WTC11 (cell line): Measurements from ENCODE around the gene NEURL3. TPM values are rescaled to one million over a fixed set of nuclear protein-coding genes. Genes with fewer than 3 reads are reported as not detected.

Source experiments
- ATAC-seq: fragments of 200-7000 bp; cut with Tn5 transposase; 2 replicates; pipeline ENCODE4 v1.10.0; 2021; ENCODE audit warnings: mild to moderate bottlenecking, moderate library complexity
- CTCF ChIA-PET: fragments of 300-600 bp; sonication (Branson Sonifier 250); formaldehyde crosslinking; loops from one replicate; lab custom pipeline; 2021; ENCODE audit warnings: antibody characterized with exemption; lab: Charles Lee
- POLR2A ChIA-PET: fragments of 350-600 bp; sonication (Branson Sonifier 250); formaldehyde crosslinking; loops from one replicate; lab custom pipeline; 2021; ENCODE audit warnings: antibody characterized with exemption; lab: Charles Lee
- DNase-seq: peaks from one replicate; pipeline ENCODE4 v3.0.0; 2021; ENCODE audit warnings: low spot score
- H3K27ac Mint-ChIP-seq: 2 replicates; pipeline ENCODE4 v1.8.0; 2021; ENCODE audit warnings: mixed read lengths
- H3K27me3 Mint-ChIP-seq: 2 replicates; pipeline ENCODE4 v1.8.0; 2021; ENCODE audit warnings: low read depth, mild to moderate bottlenecking, moderate library complexity, mixed read lengths
- H3K36me3 Mint-ChIP-seq: 2 replicates; pipeline ENCODE4 v1.8.0; 2021; ENCODE audit warnings: mixed read lengths
- H3K4me1 Mint-ChIP-seq: 2 replicates; pipeline ENCODE4 v1.8.0; 2022; ENCODE audit warnings: mixed read lengths
- H3K4me3 Mint-ChIP-seq: 2 replicates; pipeline ENCODE4 v1.8.0; 2021; ENCODE audit warnings: mild to moderate bottlenecking, moderate library complexity, mixed read lengths
- H3K9me3 Mint-ChIP-seq: 2 replicates; pipeline ENCODE4 v1.8.0; 2021; ENCODE audit warnings: mixed read lengths
- CBFB ChIP-seq: sonication (generic); formaldehyde crosslinking; IDR thresholded peaks from 2 replicates; pipeline ENCODE4 v1.8.1; 2022; ENCODE audit warnings: mild to moderate bottlenecking, low read depth, missing genetic modification reagents
- CREM ChIP-seq: sonication (generic); formaldehyde crosslinking; IDR thresholded peaks from 2 replicates; pipeline ENCODE4 v1.8.1; 2022; ENCODE audit warnings: mild to moderate bottlenecking, missing genetic modification reagents, moderate library complexity
- E2F1 ChIP-seq: sonication (generic); formaldehyde crosslinking; IDR thresholded peaks from 2 replicates; pipeline ENCODE4 v1.8.0; 2022; ENCODE audit warnings: mild to moderate bottlenecking, missing genetic modification reagents
- FOXP1 ChIP-seq: sonication (generic); formaldehyde crosslinking; IDR thresholded peaks from 2 replicates; pipeline ENCODE4 v1.8.0; 2022; ENCODE audit warnings: missing genetic modification reagents, mild to moderate bottlenecking, moderate library complexity, borderline replicate concordance
- GABPB1 ChIP-seq: sonication (generic); formaldehyde crosslinking; IDR thresholded peaks from 2 replicates; pipeline ENCODE4 v1.8.1; 2023; ENCODE audit warnings: mild to moderate bottlenecking, missing genetic modification reagents
- GTF2I ChIP-seq: fragments of 250-450 bp; sonication (Bioruptor Pico); conservative IDR thresholded peaks from 2 replicates; pipeline ENCODE4 v1.4.0; 2021; ENCODE audit warnings: mild to moderate bottlenecking
- IRF2 ChIP-seq: sonication (generic); formaldehyde crosslinking; IDR thresholded peaks from 2 replicates; pipeline ENCODE4 v1.8.0; 2022; ENCODE audit warnings: low read depth, missing genetic modification reagents, borderline replicate concordance
- JUN ChIP-seq: sonication (generic); formaldehyde crosslinking; IDR thresholded peaks from 2 replicates; pipeline ENCODE4 v1.8.0; 2023; ENCODE audit warnings: mild to moderate bottlenecking, missing genetic modification reagents
- MXD4 ChIP-seq: fragments of 250-450 bp; sonication (Bioruptor Pico); IDR thresholded peaks from 2 replicates; pipeline ENCODE4 v1.8.0; 2021; ENCODE audit warnings: mild to moderate bottlenecking, moderate library complexity, borderline replicate concordance
- NR3C1 ChIP-seq: sonication (generic); formaldehyde crosslinking; conservative IDR thresholded peaks from 2 replicates; pipeline ENCODE4 v1.8.1; 2023; ENCODE audit warnings: low read depth, mild to moderate bottlenecking, missing genetic modification reagents
- OVOL2 ChIP-seq: fragments of 250-450 bp; sonication (Bioruptor Pico); IDR thresholded peaks from 2 replicates; pipeline ENCODE4 v1.9.0; 2021; ENCODE audit warnings: mild to moderate bottlenecking, borderline replicate concordance
- PRDM15 ChIP-seq: sonication (generic); formaldehyde crosslinking; IDR thresholded peaks from 2 replicates; pipeline ENCODE4 v1.8.0; 2022; ENCODE audit warnings: missing genetic modification reagents
- RORB ChIP-seq: fragments of 250-450 bp; sonication (Bioruptor Pico); IDR thresholded peaks from 2 replicates; pipeline ENCODE4 v1.9.0; 2021; ENCODE audit warnings: mild to moderate bottlenecking
- SMAD3 ChIP-seq: sonication (generic); formaldehyde crosslinking; IDR thresholded peaks from 2 replicates; pipeline ENCODE4 v1.8.0; 2022; ENCODE audit warnings: missing genetic modification reagents, mild to moderate bottlenecking, borderline replicate concordance
- SOX15 ChIP-seq: fragments of 250-450 bp; sonication (Bioruptor Pico); IDR thresholded peaks from 2 replicates; pipeline ENCODE4 v1.9.0; 2021; ENCODE audit warnings: mild to moderate bottlenecking
- TP53 ChIP-seq: sonication (generic); formaldehyde crosslinking; IDR thresholded peaks from 2 replicates; pipeline ENCODE4 v1.8.1; 2023; ENCODE audit warnings: mild to moderate bottlenecking, missing genetic modification reagents
- USF2 ChIP-seq: sonication (generic); formaldehyde crosslinking; IDR thresholded peaks from 2 replicates; pipeline ENCODE4 v1.8.1; 2023; ENCODE audit warnings: mild to moderate bottlenecking, missing genetic modification reagents, moderate library complexity
- ZNF121 ChIP-seq: sonication (generic); formaldehyde crosslinking; IDR thresholded peaks from 2 replicates; pipeline ENCODE4 v1.8.0; 2023; ENCODE audit warnings: missing genetic modification reagents
- ZNF263 ChIP-seq: sonication (generic); formaldehyde crosslinking; IDR thresholded peaks from 2 replicates; pipeline ENCODE4 v1.8.1; 2022; ENCODE audit warnings: low read depth, mild to moderate bottlenecking, moderate library complexity, missing genetic modification reagents
- ZNF281 ChIP-seq: sonication (generic); formaldehyde crosslinking; IDR thresholded peaks from 2 replicates; pipeline ENCODE4 v1.8.0; 2023; ENCODE audit warnings: mild to moderate bottlenecking, missing genetic modification reagents
- ZNF396 ChIP-seq: fragments of 250-450 bp; sonication (Bioruptor Pico); IDR thresholded peaks from 2 replicates; pipeline ENCODE4 v1.8.0; 2021; ENCODE audit warnings: mild to moderate bottlenecking, moderate library complexity, borderline replicate concordance
- ZNF416 ChIP-seq: fragments of 250-450 bp; sonication (Bioruptor Pico); IDR thresholded peaks from 2 replicates; pipeline ENCODE4 v1.9.0; 2021; ENCODE audit warnings: mild to moderate bottlenecking, inconsistent platforms
- ZNF671 ChIP-seq: fragments of 250-450 bp; sonication (Bioruptor Pico); IDR thresholded peaks from 2 replicates; pipeline ENCODE4 v1.8.0; 2021; ENCODE audit warnings: mild to moderate bottlenecking
- ZSCAN18 ChIP-seq: fragments of 250-450 bp; sonication (Bioruptor Pico); IDR thresholded peaks from 2 replicates; pipeline ENCODE4 v2.1.2; 2022; ENCODE audit warnings: mild to moderate bottlenecking, moderate library complexity
- total RNA-seq: library from RNA; stranded (reverse); gene quantifications from 3 replicates; pipeline ENCODE4 v1.2.3, GENCODE V29; 2021

Gene NEURL3
- total RNA-seq, 1 experiment from 2014 or later: not detected

GRCh38 chr2:96521219-96521618, 16.1 kb upstream of the NEURL3 start:
- Mint-ChIP-seq H3K27ac (no peak overlapping the region), H3K27me3 (peaks cover 9% of the 10 kb centered on the region)
- TF ChIP-seq NR3C1 (CRISPR knock-in tag) (no peak), ZNF396 (CRISPR knock-in tag) (no peak), ZNF121 (no peak), RORB (CRISPR knock-in tag) (no peak), CREM (no peak), ZNF281 (CRISPR knock-in tag) (no peak), JUN (CRISPR knock-in tag) (no peak), ZSCAN18 (no peak)
- TF ChIP-seq, all 79 proteins: peak for 0
- Mint-ChIP-seq H3K36me3 (peaks cover 11% of the 10 kb centered on the region), H3K4me3 (no peak overlapping the region), H3K4me1 (no peaks in the 10 kb centered on the region), H3K9me3 (peaks cover 20% of the 10 kb centered on the region)
- CTCF ChIA-PET: interaction anchor here (0.6 to 3.7 kb wide), 3 partner anchors 12 to 33 kb away, joined by 3 to 12 read pairs (median 3); no protein-coding TSS in a partner anchor
- peak; percentile 47; the same call in 1 of the 2 replicates for ATAC-seq
- DNase-seq: no peak
- POLR2A ChIA-PET: interaction anchor here (0.6 kb wide), 1 partner anchor 265 kb away, joined by 7 read pairs; no protein-coding TSS in a partner anchor

GRCh38 chr2:96520697-96521096, 15.5 kb upstream of the NEURL3 start:
- POLR2A ChIA-PET: no interaction called here
- peaks cover 11% of the 10 kb centered on the region for H3K36me3 Mint-ChIP-seq
- H3K4me1 Mint-ChIP-seq: no peaks in the 10 kb centered on the region
- no peak overlapping the region for H3K4me3 Mint-ChIP-seq
- DNase-seq (no peak), ATAC-seq (no peak)
- no peak overlapping the region for H3K27ac Mint-ChIP-seq
- CTCF ChIA-PET: interaction anchor here (0.6 to 3.7 kb wide), 3 partner anchors 11 to 34 kb away, joined by 3 to 12 read pairs (median 3); no protein-coding TSS in a partner anchor
- H3K27me3 Mint-ChIP-seq: peaks cover 5% of the 10 kb centered on the region; the same call in 1 of the 2 replicates
- peaks cover 24% of the 10 kb centered on the region for H3K9me3 Mint-ChIP-seq
- TF ChIP-seq FOXP1 (CRISPR knock-in tag): no peak
- TF ChIP-seq USF2 (CRISPR knock-in tag): no peak
- TF ChIP-seq ZNF263 (CRISPR knock-in tag): no peak
- no peak for TF ChIP-seq ZNF416 (CRISPR knock-in tag)
- TF ChIP-seq GTF2I (CRISPR knock-in tag): no peak
- TF ChIP-seq PRDM15 (CRISPR knock-in tag): no peak
- TF ChIP-seq SOX15: no peak
- TF ChIP-seq SMAD3: no peak
- TF ChIP-seq ZNF671: no peak
- no peak for TF ChIP-seq MXD4 (CRISPR knock-in tag)
- TF ChIP-seq IRF2 (CRISPR knock-in tag): no peak
- no peak for TF ChIP-seq CREM
- no peak for TF ChIP-seq ZNF121
- TF ChIP-seq E2F1 (CRISPR knock-in tag): no peak
- TF ChIP-seq TP53 (CRISPR knock-in tag): no peak
- TF ChIP-seq CBFB (CRISPR knock-in tag): no peak
- no peak for TF ChIP-seq OVOL2
- no peak for TF ChIP-seq GABPB1 (CRISPR knock-in tag)
- TF ChIP-seq NR3C1 (CRISPR knock-in tag): no peak
